GM12872 (cell line): ENCODE data around the gene CEMIP.

Source experiments
- TF ChIP-seq, protein P1 (sequence below): IDR thresholded peaks from 3 replicates; pipeline ENCODE4 v1.5.1; 2011; ENCODE audit warnings: low read depth, mild to moderate bottlenecking, low read length, moderate library complexity; ENCODE audit not compliant: insufficient read depth

The CEMIP gene

DNA sequence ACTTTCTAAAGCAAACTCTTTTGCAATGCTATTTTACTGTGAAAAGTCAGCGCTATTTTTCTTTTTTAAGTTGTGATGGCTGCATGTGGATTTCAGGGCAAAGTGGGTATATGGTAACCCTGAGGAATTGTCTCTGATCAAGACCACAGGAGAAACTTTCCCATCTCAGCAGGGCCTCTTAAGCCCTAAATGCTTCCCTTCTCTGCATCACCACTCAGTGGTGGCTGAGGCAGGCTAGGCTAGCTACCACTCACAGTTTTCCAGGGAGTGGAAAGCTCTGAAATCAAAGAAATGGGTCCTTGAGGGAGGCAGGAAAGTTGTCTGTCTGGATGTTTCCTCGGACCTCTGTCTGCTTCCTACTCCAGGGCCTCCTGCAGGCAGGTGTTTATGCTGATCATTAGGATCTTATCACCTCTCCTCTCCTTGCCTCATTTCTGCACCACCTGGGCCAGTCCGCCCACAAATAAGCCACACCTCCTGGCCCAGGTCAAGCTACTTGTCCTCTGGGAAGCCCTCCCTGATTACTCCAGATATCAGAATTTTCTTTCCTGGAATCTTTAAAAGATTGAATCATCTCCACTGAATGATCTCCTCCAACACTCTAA lies 37.0 kb downstream of the CEMIP start:
- TF ChIP-seq, protein P1, sequence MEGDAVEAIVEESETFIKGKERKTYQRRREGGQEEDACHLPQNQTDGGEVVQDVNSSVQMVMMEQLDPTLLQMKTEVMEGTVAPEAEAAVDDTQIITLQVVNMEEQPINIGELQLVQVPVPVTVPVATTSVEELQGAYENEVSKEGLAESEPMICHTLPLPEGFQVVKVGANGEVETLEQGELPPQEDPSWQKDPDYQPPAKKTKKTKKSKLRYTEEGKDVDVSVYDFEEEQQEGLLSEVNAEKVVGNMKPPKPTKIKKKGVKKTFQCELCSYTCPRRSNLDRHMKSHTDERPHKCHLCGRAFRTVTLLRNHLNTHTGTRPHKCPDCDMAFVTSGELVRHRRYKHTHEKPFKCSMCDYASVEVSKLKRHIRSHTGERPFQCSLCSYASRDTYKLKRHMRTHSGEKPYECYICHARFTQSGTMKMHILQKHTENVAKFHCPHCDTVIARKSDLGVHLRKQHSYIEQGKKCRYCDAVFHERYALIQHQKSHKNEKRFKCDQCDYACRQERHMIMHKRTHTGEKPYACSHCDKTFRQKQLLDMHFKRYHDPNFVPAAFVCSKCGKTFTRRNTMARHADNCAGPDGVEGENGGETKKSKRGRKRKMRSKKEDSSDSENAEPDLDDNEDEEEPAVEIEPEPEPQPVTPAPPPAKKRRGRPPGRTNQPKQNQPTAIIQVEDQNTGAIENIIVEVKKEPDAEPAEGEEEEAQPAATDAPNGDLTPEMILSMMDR, result no peak

DNA sequence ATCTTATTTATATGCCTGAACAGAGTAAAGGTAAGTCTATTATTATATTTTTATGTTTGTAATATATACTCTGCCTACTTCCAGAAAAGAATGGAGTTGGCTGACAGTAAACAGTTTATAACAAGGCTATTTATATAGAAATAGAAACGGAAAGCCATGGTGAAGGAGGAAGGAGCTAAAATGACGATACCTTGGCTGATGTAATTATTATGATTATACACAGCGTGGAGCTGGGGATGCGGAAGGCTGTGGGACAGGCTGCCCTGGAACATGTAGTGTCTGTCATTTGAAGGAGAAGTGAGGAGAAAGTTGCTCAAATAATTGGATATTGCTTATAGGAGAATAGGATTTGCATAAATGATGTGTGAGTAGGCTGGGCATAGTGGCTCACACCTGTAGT lies 37.8 kb downstream of the CEMIP start:
- TF ChIP-seq, protein P1, result no peak

DNA sequence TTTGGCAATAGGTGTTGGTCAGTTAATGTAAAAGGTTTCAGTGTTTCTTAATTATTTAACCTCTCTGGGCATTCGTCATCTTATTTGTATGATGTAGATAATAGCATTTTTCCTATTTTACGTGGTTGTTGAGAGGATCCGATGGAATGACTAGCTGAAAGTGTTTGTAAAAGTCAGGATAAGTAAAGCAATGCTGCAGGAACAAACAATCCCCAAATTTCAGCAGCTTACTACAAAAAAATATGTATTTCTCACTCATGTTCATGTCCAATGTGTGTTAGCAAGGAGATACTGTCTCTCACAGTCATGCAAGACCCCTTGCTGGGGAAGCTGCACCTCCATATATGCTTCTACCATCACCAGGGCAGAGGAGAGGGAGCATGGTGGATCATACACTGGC lies 38.7 kb downstream of the CEMIP start:
- TF ChIP-seq, protein P1, result no peak

DNA sequence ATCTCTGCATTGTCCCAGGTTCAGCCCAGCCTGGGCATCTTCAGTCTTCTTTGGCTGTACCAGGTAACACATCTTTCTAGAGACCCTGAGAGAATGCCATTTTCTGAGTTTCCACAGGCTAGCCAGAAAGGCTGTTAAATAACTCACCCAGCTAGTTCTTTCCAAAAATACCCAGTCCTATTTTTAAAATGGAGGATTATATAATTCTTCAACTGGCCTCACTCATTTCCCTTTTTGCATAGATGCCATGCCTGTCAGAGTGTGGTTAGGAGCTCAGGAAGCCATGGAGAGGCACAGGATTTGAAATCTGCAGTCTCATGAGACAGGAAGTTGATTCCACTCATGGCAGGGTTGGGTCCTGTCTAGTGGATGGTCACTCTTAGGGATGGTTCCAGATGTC lies 39.8 kb downstream of the CEMIP start:
- TF ChIP-seq, protein P1, result no peak

DNA sequence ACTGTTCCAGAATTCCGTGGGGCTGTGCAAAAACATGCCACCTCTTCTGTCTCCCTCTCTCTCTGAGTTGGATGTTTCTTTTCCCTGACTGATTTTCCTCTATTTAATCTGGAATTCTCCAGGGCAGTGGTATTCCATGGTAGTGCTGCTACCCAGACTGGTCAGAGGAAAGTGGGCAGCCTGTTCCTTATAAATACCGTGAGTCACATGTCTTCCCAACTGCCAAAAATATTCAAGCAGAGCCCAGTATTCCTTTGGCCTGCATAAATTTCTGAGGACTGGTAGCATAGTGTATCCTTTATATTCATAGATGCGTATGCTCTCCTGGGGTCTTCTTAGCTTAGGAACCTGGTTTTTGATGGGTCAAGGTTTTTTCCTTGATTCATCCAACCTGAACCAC lies 40.9 kb downstream of the CEMIP start:
- TF ChIP-seq, protein P1, result no peak

DNA sequence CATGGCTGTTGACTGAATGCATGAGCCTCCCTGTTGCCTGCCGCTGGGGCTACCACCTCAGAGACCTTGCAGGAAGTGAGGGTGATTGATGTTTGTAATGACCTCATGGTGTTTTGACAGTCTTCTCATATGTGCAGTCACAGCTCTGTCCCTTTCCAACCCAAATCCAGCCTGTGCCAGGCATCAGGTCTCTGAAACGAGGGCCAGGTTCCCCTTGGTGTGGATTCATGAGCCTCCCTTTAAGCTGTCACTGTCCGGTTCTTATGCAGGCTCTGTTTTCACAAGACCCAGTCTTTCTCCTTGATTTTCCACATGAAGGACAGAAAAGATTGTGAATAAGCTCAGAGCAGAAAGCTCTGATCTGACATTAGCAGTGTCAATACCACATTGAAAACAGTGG lies 43.1 kb downstream of the CEMIP start:
- TF ChIP-seq, protein P1, result no peak

DNA sequence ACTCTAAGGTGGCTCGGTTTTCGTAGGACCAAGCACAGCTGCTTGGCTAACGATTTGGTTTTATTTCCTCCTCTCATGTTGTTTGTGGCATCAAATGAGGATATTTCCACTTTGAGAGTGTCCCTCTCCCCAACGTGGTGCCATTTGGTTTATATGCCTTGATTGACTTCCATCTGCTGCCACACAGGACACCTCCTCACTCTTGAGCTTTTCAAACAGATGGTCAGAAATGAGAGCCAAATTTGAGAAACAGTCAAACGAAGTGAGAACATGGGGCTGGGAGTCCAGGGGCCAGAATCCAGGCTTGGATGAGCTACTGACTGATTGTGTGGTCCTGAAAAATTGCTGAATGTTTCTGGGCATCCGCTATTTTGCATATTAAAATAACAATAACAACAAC lies 43.5 kb downstream of the CEMIP start:
- TF ChIP-seq, protein P1, result no peak
